Measurements from ENCODE around the gene VOPP1.

Gene VOPP1

GRCh38 chr7:55576753-55577152, 4.5 kb upstream of the VOPP1 start:
- no peak for DNase-seq

DNA sequence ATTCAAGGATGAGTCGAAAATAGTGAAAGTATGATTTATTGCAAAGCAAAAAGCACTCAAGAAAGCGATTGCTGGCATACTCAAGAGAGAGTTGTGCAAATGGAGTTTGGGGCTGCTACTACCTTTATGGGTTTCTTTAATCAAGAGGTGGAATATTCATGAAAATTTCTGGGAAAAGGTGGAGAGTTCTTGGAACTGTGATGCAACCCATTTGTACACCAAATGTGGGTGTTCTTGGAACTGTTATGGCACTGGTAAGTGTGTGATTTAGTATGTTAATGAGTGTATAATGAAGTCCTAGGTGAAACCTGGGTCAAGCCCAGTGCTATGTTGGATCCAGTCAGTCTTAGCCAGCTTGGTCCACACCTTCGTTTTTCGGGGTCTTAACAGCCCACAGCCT, 3.4 kb upstream of the VOPP1 start:
- DNase-seq: no peak

- no peak for DNase-seq
Observed at GRCh38 chr7:55575098-55575497, 2.8 kb upstream of the VOPP1 start.

GRCh38 chr7:55574051-55574717, 1.9 kb upstream of the VOPP1 start:
- DNase-seq: no peak

GRCh38 chr7:55573234-55573900, 1.1 kb upstream of the VOPP1 start:
- no peak for DNase-seq

- peak; percentile 69 for DNase-seq
Observed at GRCh38 chr7:55571511-55572377, 558 bp downstream of the VOPP1 start.

DNA sequence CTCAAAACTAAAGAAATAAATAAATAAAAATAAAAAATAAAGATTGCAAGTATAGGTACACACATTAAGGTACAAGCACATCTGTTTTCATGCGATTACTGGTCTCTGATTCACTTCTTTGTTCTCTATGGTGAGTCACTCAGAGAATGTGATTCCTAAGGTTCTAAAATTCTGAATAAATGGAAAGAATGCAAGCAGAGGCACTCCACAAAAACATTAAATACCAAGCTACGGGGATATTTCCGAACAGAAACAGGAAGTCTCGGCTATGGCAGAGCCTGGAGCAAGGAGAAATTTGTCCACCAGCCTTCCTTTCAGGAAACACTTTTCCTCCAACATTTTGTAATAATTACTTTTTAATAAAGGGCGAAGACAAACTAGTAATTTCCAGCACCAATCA, 1.4 kb downstream of the VOPP1 start:
- no peak for DNase-seq

DNA sequence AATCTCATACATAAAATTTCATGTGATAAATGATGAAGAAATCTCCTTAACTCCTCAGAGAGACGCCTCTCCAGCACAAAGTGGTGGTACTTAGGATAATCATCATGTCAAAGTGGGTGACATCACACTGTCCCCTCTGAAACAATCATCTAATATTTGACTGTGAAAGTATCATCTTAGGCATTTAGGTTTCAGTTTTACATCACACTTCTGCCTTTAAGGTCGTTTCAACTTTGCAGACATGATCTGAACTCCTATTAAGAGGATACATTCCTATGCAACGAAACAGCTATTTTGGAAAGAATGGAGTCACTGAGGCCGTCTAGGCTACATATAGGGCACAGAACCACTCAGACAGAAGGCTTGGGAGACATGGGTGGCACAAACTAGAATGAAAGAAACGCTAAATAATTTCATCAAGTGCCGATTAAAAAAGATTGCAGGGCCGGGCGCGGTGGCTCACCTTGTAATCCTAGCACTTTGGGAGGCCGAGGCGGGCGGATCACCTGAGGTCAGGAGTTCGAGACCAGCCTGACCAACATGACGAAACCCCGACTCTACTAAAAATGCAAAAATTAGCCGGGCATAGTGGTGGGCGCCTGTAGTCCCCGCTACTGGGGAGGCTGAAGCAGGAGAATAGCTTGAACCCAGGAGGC, 2.0 kb downstream of the VOPP1 start:
- no peak for DNase-seq

GRCh38 chr7:55569797-55570196, 2.5 kb downstream of the VOPP1 start:
- DNase-seq: no peak

DNA sequence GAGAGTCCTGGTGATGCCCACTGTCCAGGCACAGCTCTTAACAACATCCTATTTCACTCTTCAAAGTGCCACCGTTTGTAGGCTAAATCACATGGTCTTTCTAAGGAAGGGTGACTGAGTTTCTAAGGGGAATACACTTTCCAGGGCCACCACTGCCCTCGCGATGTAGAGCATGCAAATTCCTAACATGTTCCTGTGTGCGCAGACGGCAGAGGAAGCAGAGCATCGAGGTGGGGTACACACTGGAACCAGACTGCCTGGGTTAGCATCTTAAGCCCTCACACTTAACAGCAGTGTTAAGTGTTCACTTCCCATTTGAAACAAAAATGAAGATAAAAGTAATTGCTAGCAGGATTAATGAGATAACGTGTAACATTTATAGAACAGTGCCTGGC, 3.0 kb downstream of the VOPP1 start:
- DNase-seq: no peak

- DNase-seq: no peak
Observed at GRCh38 chr7:55568613-55569268, 3.6 kb downstream of the VOPP1 start.

DNA sequence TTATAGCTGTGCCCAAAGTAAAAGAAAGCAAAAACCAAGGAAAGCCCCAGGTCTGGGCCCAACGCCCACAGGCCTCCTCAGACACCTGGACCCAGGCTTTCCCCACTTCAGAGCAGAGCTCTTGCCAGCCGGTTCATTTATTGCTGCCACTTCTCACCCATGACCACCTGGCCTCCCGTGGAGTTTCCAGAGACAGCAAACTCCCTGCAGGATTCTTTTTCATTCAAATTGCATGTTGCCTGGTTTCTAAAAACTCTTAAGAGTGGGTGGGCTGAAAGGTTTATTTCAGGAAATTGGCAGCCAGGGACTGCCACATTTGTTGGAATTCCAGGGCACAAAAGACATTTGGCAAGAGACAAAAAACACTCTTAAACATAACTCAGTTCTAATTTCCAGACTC, 4.7 kb downstream of the VOPP1 start:
- DNase-seq: no peak

- DNase-seq: no peak
Observed at GRCh38 chr7:55565681-55566080, 6.6 kb downstream of the VOPP1 start.

DNA sequence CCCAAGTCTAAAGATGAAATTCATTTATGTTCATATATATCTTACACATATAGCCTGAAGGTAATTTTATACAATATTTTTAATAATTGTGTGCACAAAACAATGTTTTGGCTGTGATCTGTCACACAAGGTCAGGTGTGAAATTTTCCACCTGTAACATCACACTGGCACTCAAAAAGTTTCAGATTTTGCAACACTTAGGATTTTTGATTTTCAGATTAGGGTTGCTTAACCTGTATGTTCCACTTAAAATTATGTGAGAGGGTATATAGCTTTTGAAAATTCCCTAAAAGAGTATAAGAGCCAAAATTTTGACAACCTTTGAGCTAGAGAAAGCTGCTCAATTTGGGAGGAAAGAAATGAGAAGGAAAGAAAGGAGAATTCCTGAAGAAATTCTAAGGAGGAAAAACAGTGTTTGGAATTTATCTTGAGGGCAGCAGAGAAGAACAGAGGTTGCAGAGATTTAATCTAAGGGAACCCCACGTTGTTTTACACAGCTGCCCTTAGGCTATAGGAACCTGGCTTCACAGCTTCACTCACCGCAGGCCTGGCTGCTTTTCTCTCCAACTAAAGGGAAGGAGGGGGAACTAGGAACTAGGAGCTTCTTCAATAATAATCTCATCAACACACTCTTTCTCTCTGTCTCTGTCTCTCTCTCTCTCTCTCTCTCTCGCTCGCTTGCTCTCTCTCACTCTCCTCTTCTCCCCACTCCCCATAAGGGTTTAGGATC, 8.5 kb downstream of the VOPP1 start:
- DNase-seq: no peak

DNA sequence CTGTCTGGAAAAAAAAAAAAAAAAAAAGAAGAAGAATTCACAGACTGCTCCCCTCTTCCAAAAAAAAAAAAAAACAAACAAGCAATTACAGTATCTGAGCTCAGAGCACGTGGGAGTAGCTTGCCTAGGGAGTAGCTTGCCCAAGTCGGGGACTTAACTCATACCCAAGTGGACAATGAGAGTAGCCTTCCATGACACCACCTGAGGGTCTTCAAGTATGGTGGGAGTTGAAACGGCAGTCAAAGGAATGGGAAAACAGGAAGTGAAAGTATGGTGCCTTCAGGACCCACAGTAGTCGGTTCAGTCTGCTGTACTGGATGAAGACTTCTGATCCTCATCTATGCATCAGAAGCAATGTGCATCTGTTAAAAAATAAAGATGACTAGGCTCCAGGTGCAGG, 10.6 kb downstream of the VOPP1 start:
- no peak for DNase-seq

GRCh38 chr7:55558962-55559920, 13.1 kb downstream of the VOPP1 start:
- no peak for DNase-seq

- DNase-seq: no peak
Observed at GRCh38 chr7:55557666-55558188, 14.6 kb downstream of the VOPP1 start.

- no peak for DNase-seq
Observed at GRCh38 chr7:55556492-55556891, 15.8 kb downstream of the VOPP1 start.

GRCh38 chr7:55556031-55556430, 16.3 kb downstream of the VOPP1 start:
- DNase-seq: no peak

DNA sequence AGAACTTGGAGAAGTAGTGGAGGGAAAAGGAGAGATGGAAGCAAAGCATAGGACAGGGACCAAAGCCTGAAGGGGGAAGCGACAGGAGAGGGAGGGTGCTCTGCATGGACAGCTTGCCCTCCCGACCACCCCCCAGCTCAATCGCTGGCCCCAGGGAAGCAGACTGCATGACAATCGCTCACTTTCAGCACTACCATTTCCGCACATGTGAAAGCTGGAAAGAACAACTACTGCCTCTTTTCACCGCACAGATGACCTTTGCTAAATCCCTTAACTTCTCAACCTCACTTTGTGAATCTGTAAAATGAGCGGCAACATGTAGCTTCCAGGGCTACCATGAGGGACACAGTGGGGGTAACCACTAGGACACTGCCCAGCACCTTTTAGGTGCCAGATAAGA, 17.1 kb downstream of the VOPP1 start:
- no peak for DNase-seq

GRCh38 chr7:55554038-55554437, 18.3 kb downstream of the VOPP1 start:
- DNase-seq: no peak

Measured in femur (tissue), 1 donor.